ENCODE data around the gene CGB1. TPM values are rescaled to one million over a fixed set of nuclear protein-coding genes. Genes with fewer than 3 reads are reported as not detected.

Gene CGB1
- polyA plus RNA-seq, 1 donor (not counting 4 experiments of a cell fraction or from before 2014, with no cell fraction given): not detected

DNA sequence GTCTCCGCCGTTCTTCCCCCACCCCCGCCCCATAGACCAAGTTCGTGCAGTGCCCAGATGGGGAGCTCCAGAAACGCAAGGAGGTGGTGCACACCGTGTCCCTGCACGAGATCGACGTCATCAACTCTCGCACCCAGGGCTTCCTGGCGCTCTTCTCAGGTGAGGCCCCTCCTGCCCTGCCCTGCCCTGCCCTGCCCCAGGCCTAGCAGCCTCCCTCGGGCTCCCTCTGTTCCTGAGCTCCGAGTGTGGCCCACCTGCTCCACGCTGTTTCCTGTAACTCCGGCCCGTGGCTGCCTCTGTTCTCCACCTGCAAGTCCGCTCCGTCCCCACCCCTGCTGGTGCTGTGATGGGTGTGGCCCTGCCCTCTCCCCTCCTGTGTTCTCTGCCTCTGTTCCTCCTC, 26.2 kb downstream of the CGB1 start:
- Histone ChIP-seq H3K36me3 (ENCODE audit: control insufficient read depth in 2 of 2, extremely low read depth in 1 of 2, insufficient read depth in 2 of 2, low read length in 2 of 2) (peaks cover 26 to 38% of the 10 kb centered on the region in 2 experiments), H3K4me1 (ENCODE audit: control insufficient read depth, extremely low read depth, insufficient read depth, low read length) (no peaks in the 10 kb centered on the region), H3K27ac (ENCODE audit: control insufficient read depth, insufficient read depth, low read length) (no peak overlapping the region), H3K4me3 (ENCODE audit: control insufficient read depth in 2 of 3, extremely low read depth in 1 of 3, insufficient read depth in 2 of 3, low read depth in 1 of 3, low read length in 3 of 3) (no peak overlapping the region), H3K9me1 (ENCODE audit: control insufficient read depth, extremely low read depth, insufficient read depth, low read length) (no peaks in the 10 kb centered on the region), H3K27me3 (ENCODE audit: control insufficient read depth, extremely low read depth, insufficient read depth, low read length) (no peaks in the 10 kb centered on the region), H3K4me2 (ENCODE audit: control insufficient read depth, extremely low read depth, insufficient read depth, low read depth, low read length) (no peak overlapping the region), H4K20me1 (ENCODE audit: control insufficient read depth, extremely low read depth, insufficient read depth, low read length) (no peaks in the 10 kb centered on the region), H2AFZ (ENCODE audit: control insufficient read depth, low read length) (no peak overlapping the region), H3K9me3 (ENCODE audit: control insufficient read depth, low read depth, low read length) (no peaks in the 10 kb centered on the region), H3K79me2 (ENCODE audit: control insufficient read depth, insufficient read depth, low read length) (no peaks in the 10 kb centered on the region), H3K9ac (ENCODE audit: control insufficient read depth, extremely low read depth, insufficient read depth, low read length) (no peak overlapping the region)
- DNase-seq (ENCODE audit: low read depth, low spot score) (no peak), FAIRE-seq (no peak)
- TF ChIP-seq, protein P1, sequence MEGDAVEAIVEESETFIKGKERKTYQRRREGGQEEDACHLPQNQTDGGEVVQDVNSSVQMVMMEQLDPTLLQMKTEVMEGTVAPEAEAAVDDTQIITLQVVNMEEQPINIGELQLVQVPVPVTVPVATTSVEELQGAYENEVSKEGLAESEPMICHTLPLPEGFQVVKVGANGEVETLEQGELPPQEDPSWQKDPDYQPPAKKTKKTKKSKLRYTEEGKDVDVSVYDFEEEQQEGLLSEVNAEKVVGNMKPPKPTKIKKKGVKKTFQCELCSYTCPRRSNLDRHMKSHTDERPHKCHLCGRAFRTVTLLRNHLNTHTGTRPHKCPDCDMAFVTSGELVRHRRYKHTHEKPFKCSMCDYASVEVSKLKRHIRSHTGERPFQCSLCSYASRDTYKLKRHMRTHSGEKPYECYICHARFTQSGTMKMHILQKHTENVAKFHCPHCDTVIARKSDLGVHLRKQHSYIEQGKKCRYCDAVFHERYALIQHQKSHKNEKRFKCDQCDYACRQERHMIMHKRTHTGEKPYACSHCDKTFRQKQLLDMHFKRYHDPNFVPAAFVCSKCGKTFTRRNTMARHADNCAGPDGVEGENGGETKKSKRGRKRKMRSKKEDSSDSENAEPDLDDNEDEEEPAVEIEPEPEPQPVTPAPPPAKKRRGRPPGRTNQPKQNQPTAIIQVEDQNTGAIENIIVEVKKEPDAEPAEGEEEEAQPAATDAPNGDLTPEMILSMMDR (optimal IDR thresholded peaks at IDR 0.05 in 1 of 3, IDR thresholded peaks at IDR 0.05 in 1 of 3, conservative IDR thresholded peaks at IDR 0.05 in 1 of 3; ENCODE audit: extremely low read depth in 1 of 3, insufficient read depth in 2 of 3, low read length in 3 of 3): no peak
- TF ChIP-seq EZH2 (IDR thresholded peaks at IDR 0.05; ENCODE audit: low read length): no peak
- dilution Hi-C loops (cut with MboI; ENCODE audit: extremely low pct_ligation_motif_present, low sequenced_read_pairs): no loop called here

DNA sequence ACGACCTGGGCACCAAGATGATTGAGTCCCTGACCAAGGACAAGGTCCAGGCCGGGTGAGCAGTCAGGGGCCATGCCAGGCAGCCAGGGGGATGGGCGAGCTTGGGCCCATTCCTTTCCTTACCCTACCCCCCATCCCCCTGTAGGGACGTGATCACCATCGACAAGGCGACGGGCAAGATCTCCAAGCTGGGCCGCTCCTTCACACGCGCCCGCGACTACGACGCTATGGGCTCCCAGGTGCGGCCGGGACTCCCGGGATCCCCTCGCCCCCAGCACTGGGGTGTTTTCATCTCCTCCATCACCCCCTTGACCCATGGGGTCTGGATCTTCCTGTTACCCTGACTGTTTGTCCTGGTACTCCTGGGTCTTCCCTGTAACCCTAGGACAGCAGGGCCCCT, 26.9 kb downstream of the CGB1 start:
- Histone ChIP-seq H3K79me2 (ENCODE audit: control insufficient read depth, insufficient read depth, low read length) (no peaks in the 10 kb centered on the region), H3K4me3 (ENCODE audit: control insufficient read depth in 2 of 3, extremely low read depth in 1 of 3, insufficient read depth in 2 of 3, low read depth in 1 of 3, low read length in 3 of 3) (no peak overlapping the region), H3K9me3 (ENCODE audit: control insufficient read depth, low read depth, low read length) (no peaks in the 10 kb centered on the region), H3K27ac (ENCODE audit: control insufficient read depth, insufficient read depth, low read length) (no peak overlapping the region), H3K9me1 (ENCODE audit: control insufficient read depth, extremely low read depth, insufficient read depth, low read length) (no peaks in the 10 kb centered on the region), H3K9ac (ENCODE audit: control insufficient read depth, extremely low read depth, insufficient read depth, low read length) (no peak overlapping the region), H4K20me1 (ENCODE audit: control insufficient read depth, extremely low read depth, insufficient read depth, low read length) (no peaks in the 10 kb centered on the region), H3K4me1 (ENCODE audit: control insufficient read depth, extremely low read depth, insufficient read depth, low read length) (no peaks in the 10 kb centered on the region), H2AFZ (ENCODE audit: control insufficient read depth, low read length) (no peak overlapping the region), H3K4me2 (ENCODE audit: control insufficient read depth, extremely low read depth, insufficient read depth, low read depth, low read length) (no peak overlapping the region), H3K27me3 (ENCODE audit: control insufficient read depth, extremely low read depth, insufficient read depth, low read length) (no peaks in the 10 kb centered on the region), H3K36me3 (ENCODE audit: control insufficient read depth in 2 of 2, extremely low read depth in 1 of 2, insufficient read depth in 2 of 2, low read length in 2 of 2) (peaks cover 26 to 39% of the 10 kb centered on the region in 2 experiments)
- FAIRE-seq (no peak), DNase-seq (ENCODE audit: low read depth, low spot score) (no peak)
- dilution Hi-C loops (cut with MboI; ENCODE audit: extremely low pct_ligation_motif_present, low sequenced_read_pairs): no loop called here
- no peak for TF ChIP-seq EZH2 (IDR thresholded peaks at IDR 0.05; ENCODE audit: low read length)
- TF ChIP-seq, protein P1 (optimal IDR thresholded peaks at IDR 0.05 in 1 of 3, IDR thresholded peaks at IDR 0.05 in 1 of 3, conservative IDR thresholded peaks at IDR 0.05 in 1 of 3; ENCODE audit: extremely low read depth in 1 of 3, insufficient read depth in 2 of 3, low read length in 3 of 3): no peak
